Omental fat pad (tissue), 4 donors: ENCODE data around the gene ASIC3. TPM values are rescaled to one million over a fixed set of nuclear protein-coding genes. Genes with fewer than 3 reads are reported as not detected.

Experiments
- ATAC-seq: fragments of 150-250 bp; one replicate; pipeline ENCODE4 v1.9.1; 2016; ENCODE audit warnings: mild to moderate bottlenecking, moderate library complexity; ENCODE audit not compliant: low FRiP score
- DNase-seq: peaks from one replicate; pipeline ENCODE4 v3.0.0-alpha.2; 2019; ENCODE audit warnings: low spot score
- total RNA-seq, 4 donors: library from RNA; depleted of rRNA; stranded (reverse); fragments of >200 nt; gene quantifications; one replicate each; pipeline ENCODE4 v1.1.0, GENCODE V29; 2016
- TF ChIP-seq, protein P1 (sequence below), 3 donors: fragments of 450-650 bp; IDR thresholded peaks; one replicate each; pipeline ENCODE4 v1.5.1; 2016 to 2017; ENCODE audit warnings: antibody characterized with exemption in 3 of 3, mild to moderate bottlenecking in 3 of 3, moderate library complexity in 2 of 3

ASIC3 gene
- total RNA-seq, 4 donors from 2014 or later, result 1.6 to 3.2 (median 2.3) TPM

DNA sequence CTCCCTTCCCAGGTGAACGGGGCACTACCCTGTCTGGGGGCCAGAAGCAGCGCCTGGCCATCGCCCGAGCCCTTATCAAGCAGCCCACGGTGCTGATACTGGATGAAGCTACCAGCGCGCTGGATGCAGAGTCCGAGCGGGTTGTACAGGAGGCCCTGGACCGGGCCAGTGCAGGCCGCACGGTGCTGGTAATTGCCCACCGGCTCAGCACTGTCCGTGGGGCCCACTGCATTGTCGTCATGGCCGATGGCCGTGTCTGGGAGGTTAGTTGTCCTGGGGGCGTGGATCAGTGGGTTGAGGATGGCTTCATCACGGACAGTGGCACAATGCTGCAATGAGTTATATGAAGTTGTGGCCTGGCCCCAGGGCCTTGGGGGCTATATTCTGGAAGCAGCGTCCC, 4.4 kb upstream of the ASIC3 start:
- ATAC-seq (no peak), DNase-seq (no peak)
- TF ChIP-seq, protein P1, sequence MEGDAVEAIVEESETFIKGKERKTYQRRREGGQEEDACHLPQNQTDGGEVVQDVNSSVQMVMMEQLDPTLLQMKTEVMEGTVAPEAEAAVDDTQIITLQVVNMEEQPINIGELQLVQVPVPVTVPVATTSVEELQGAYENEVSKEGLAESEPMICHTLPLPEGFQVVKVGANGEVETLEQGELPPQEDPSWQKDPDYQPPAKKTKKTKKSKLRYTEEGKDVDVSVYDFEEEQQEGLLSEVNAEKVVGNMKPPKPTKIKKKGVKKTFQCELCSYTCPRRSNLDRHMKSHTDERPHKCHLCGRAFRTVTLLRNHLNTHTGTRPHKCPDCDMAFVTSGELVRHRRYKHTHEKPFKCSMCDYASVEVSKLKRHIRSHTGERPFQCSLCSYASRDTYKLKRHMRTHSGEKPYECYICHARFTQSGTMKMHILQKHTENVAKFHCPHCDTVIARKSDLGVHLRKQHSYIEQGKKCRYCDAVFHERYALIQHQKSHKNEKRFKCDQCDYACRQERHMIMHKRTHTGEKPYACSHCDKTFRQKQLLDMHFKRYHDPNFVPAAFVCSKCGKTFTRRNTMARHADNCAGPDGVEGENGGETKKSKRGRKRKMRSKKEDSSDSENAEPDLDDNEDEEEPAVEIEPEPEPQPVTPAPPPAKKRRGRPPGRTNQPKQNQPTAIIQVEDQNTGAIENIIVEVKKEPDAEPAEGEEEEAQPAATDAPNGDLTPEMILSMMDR (IDR thresholded peaks at IDR 0.05), result no peak

DNA sequence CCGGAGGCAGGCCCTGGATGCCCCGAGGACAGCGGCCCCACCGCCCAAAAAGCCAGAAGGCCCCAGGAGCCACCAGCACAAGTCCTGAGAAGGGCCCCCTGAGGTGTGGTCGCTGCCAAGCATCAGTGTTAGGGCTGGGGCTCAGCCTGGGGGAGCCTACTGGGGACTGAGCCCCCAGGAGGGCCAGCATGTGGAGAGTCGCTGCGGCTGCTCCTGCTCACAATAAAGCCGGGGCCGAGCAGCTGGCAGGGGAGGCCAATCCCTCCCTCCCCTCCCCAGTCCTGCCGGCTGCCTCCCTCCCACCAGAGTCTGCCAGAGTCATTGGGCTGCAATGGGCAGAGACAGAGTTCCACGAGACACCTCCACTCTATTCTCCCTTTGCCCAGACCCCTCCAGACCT, 3.1 kb upstream of the ASIC3 start:
- ATAC-seq, result no peak
- DNase-seq, result no peak
- TF ChIP-seq, protein P1 (IDR thresholded peaks at IDR 0.05), result no peak

DNA sequence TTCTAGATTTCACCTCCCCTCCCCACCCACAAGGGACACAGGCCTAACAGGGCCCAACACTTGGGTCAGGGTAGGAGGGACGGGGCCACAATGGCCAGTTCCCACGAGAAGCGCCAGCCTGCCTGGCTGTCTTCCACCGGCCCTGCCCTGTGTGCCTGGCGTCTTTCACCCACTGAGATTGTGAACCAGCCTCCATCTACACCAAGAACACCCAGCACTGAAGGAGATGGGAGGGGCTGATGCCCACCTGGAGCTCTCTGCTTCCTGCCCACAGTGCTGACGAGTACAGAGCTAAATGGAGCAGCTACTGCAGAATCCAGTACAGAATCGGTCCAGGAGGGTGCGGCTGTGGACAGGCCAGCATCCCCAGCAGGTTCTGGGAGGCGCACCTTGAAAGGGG, 2.4 kb upstream of the ASIC3 start:
- TF ChIP-seq, protein P1 (IDR thresholded peaks at IDR 0.05), result no peak
- DNase-seq (no peak), ATAC-seq (no peak)

DNA sequence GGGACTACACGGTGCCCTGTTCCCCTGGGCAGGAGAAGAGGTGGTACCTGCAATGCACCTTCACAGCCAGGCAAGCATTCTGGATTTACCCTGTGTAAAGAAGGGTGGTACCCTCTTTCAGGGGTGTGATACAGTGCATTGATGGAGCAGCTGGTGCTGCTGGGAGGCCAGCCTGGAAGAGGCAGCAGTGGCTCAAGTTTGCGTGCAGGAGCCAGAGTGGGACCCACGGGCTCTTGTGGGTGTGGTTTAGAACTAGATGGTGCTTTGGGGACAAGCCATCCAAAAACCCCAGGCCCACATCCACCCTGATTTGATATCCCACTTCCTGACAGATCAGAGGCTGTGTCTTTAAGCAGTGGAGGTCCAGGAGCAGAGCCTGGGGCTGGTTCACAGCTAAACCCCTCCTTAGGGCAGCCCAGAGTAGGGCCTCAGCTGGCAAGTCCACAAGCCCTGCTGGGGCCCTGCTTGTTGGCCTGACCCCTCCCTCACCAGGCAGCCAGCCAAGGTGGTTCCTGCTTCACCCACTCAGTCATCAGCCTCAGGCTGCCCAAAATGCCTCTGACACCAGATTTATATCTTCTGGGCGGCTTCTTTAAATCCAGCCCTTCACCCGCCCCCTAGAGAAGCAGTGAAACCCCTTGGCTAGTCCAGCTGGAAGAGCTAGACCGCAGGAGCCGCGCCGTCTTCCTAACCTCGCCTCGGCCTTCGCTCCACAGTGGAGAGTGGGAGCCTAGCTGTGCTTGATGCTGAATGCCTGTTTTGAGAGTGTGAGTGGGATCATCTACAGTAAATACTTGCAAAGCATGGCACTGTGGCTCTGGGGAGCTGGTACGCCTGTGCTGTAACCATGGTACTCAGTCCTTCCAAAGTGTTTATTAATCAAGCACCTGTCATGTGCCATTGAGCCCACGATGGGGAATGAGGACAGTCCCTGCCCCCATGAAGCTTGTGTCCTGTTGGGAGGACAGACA, 1.4 kb upstream of the ASIC3 start:
- DNase-seq (no peak), ATAC-seq (peak; percentile 22)
- TF ChIP-seq, protein P1 (IDR thresholded peaks at IDR 0.05), result no peak

DNA sequence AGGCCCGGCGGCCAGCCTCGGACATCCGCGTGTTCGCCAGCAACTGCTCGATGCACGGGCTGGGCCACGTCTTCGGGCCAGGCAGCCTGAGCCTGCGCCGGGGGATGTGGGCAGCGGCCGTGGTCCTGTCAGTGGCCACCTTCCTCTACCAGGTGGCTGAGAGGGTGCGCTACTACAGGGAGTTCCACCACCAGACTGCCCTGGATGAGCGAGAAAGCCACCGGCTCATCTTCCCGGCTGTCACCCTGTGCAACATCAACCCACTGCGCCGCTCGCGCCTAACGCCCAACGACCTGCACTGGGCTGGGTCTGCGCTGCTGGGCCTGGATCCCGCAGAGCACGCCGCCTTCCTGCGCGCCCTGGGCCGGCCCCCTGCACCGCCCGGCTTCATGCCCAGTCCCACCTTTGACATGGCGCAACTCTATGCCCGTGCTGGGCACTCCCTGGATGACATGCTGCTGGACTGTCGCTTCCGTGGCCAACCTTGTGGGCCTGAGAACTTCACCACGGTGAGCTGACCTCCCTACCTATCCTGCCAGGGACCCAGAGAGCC, 656 bp downstream of the ASIC3 start:
- TF ChIP-seq, protein P1 (IDR thresholded peaks at IDR 0.05), result no peak
- ATAC-seq, result no peak

DNA sequence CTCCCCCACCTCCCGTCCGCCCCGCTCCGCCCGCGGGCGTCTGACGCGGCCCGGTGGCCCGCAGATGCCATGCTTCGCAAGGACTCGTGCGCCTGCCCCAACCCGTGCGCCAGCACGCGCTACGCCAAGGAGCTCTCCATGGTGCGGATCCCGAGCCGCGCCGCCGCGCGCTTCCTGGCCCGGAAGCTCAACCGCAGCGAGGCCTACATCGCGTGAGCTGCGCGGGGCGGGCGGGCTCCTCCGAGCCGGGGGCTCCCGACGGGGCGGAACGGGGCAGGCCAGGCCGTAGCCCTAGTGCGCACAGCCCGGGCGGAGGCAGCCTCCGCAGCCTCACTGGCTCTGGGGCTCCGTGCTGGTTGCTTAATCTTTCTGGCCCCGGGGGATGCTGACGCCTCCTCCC, 2.8 kb downstream of the ASIC3 start:
- ATAC-seq (no peak), DNase-seq (no peak)

More for the DNA sequence above, 656 bp downstream of the ASIC3 start:
- DNase-seq, result no peak

More for the DNA sequence above, 2.8 kb downstream of the ASIC3 start:
- TF ChIP-seq, protein P1 (IDR thresholded peaks at IDR 0.05), result no peak
